NB4 (cell line): Measurements from ENCODE around the gene CCM2.

Experiments used
- POLR2A ChIP-seq: IDR thresholded peaks from 2 replicates; pipeline ENCODE4 v1.6.1; 2011; ENCODE audit warnings: mild to moderate bottlenecking; ENCODE audit not compliant: insufficient read length; ENCODE audit errors: extremely low read depth
- TF ChIP-seq, protein P1 (sequence below): IDR thresholded peaks from one replicate; pipeline ENCODE4 v1.5.1; 2012; ENCODE audit warnings: low read depth, low read length

DNA sequence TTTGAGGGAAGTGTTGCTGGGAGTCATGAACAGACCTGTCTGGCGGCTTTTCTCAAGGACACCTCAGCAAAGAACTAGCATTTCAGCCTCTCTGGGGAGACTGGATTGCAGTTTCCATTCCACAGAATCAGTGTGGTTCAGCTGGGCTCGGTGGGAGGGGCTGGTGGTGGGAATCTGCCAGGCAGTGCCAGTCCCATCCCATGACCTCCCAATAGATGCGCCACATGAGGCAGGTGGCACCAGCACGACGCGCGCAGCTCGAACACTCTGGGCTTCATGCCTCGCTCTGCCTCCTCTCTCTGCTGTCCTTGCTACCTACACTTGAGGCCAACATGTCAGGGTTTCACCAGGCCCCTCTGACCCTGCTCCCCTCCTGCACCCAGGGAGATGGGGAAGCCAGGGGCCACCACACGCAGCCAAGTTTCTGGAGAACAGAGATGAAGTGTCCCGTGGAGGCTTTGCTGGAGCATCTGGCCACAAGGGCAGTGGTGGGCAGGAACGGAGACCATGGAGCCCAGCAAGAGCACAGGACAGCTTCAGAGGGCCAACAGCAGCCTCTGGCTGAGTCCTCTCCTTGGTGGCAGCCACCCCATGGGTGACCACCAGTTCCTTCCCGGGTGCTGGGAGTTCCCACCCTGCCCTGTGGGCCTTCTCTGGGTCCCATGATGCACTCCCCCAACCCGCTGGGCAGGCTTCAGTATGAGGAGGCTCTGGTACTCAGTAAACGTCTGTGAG is 86.5 kb downstream of the CCM2 start:
- TF ChIP-seq, protein P1, sequence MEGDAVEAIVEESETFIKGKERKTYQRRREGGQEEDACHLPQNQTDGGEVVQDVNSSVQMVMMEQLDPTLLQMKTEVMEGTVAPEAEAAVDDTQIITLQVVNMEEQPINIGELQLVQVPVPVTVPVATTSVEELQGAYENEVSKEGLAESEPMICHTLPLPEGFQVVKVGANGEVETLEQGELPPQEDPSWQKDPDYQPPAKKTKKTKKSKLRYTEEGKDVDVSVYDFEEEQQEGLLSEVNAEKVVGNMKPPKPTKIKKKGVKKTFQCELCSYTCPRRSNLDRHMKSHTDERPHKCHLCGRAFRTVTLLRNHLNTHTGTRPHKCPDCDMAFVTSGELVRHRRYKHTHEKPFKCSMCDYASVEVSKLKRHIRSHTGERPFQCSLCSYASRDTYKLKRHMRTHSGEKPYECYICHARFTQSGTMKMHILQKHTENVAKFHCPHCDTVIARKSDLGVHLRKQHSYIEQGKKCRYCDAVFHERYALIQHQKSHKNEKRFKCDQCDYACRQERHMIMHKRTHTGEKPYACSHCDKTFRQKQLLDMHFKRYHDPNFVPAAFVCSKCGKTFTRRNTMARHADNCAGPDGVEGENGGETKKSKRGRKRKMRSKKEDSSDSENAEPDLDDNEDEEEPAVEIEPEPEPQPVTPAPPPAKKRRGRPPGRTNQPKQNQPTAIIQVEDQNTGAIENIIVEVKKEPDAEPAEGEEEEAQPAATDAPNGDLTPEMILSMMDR = no peak
- no peak for TF ChIP-seq POLR2A
